Measurements from ENCODE around the gene MECP2.

GRCh38 chrX:154074199-154074598, 23.3 kb downstream of the MECP2 start:
- TF ChIP-seq CTCF (IDR thresholded peaks at IDR 0.05) (no peak), POLR2AphosphoS5 (IDR thresholded peaks at IDR 0.05; ENCODE audit: low read depth, low read length) (no peak), SIN3A (IDR thresholded peaks at IDR 0.05; ENCODE audit: borderline replicate concordance, insufficient read depth, low read depth, low read length) (no peak), REST (IDR thresholded peaks at IDR 0.05; ENCODE audit: insufficient read depth in 1 of 2, low read depth in 2 of 2, low read length in 1 of 2) (no peak)
